ENCODE measurements around the gene STYXL2.

DNA sequence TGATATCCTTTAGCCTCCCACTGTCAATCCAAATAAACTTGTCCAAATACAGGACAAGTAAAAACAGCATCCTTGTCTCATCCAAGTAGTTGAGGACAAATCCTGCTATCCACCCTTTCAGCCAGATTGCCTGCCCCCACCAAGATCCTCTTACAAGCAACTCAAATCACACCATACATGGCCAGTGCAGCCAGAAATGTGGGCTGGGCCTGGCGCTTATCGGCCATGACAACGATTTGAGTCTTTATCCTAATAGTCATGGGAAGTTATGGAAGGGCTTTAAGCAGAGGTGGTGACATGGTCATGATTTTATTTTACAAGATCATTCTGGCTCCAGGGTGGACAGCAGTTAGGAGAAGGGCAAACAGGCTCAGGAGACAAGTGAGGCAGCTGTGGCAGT lies 10.0 kb upstream of the STYXL2 start:
- TF ChIP-seq, protein P1, sequence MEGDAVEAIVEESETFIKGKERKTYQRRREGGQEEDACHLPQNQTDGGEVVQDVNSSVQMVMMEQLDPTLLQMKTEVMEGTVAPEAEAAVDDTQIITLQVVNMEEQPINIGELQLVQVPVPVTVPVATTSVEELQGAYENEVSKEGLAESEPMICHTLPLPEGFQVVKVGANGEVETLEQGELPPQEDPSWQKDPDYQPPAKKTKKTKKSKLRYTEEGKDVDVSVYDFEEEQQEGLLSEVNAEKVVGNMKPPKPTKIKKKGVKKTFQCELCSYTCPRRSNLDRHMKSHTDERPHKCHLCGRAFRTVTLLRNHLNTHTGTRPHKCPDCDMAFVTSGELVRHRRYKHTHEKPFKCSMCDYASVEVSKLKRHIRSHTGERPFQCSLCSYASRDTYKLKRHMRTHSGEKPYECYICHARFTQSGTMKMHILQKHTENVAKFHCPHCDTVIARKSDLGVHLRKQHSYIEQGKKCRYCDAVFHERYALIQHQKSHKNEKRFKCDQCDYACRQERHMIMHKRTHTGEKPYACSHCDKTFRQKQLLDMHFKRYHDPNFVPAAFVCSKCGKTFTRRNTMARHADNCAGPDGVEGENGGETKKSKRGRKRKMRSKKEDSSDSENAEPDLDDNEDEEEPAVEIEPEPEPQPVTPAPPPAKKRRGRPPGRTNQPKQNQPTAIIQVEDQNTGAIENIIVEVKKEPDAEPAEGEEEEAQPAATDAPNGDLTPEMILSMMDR (IDR thresholded peaks at IDR 0.05), result no peak
- TF ChIP-seq POLR2A (IDR thresholded peaks at IDR 0.05) (no peak), POLR2AphosphoS5 (IDR thresholded peaks at IDR 0.05; ENCODE audit: insufficient read depth in 1 of 2, low read depth in 1 of 2) (no peak)
